H9 (cell line): ENCODE measurements around the gene NBEA. TPM values are rescaled to one million over a fixed set of nuclear protein-coding genes. Genes with fewer than 3 reads are reported as not detected.

ENCODE experiments used
- DNase-seq: peaks from one replicate; pipeline ENCODE4 v3.0.0-alpha.2; 2017
- H2AFZ ChIP-seq: one replicate; pipeline ENCODE4 v1.6.1; 2013; ENCODE audit warnings: mild to moderate bottlenecking, low read length, control low read depth, moderate library complexity
- H2AK5ac ChIP-seq: 2 replicates; pipeline ENCODE4 v1.6.1; 2013; ENCODE audit warnings: low read length, control low read depth, mixed read lengths; ENCODE audit not compliant: insufficient read length
- H2BK120ac ChIP-seq: one replicate; pipeline ENCODE4 v1.6.1; 2013; ENCODE audit warnings: low read depth, mild to moderate bottlenecking, low read length, control low read depth, inconsistent platforms; ENCODE audit not compliant: poor library complexity, severe bottlenecking
- H2BK12ac ChIP-seq: 2 replicates; pipeline ENCODE4 v1.6.1; 2013; ENCODE audit warnings: low read length, control low read depth, mixed read lengths, low read depth; ENCODE audit not compliant: insufficient read length
- H2BK15ac ChIP-seq: 2 replicates; pipeline ENCODE4 v1.6.1; 2013; ENCODE audit warnings: low read depth, low read length, control low read depth
- H2BK20ac ChIP-seq: one replicate; pipeline ENCODE4 v1.6.1; 2013; ENCODE audit warnings: low read depth, mild to moderate bottlenecking, low read length, control low read depth, inconsistent platforms; ENCODE audit not compliant: poor library complexity, severe bottlenecking
- H2BK5ac ChIP-seq: 2 replicates; pipeline ENCODE4 v1.6.1; 2013; ENCODE audit warnings: low read length, control low read depth, mixed read lengths; ENCODE audit not compliant: insufficient read length
- H3K14ac ChIP-seq: 2 replicates; pipeline ENCODE4 v1.6.1; 2013; ENCODE audit warnings: low read length, control low read depth; ENCODE audit not compliant: insufficient read depth
- H3K18ac ChIP-seq: 2 replicates; pipeline ENCODE4 v1.6.1; 2013; ENCODE audit warnings: low read depth, mild to moderate bottlenecking, mixed read lengths, low read length, control low read depth; ENCODE audit not compliant: insufficient read length
- H3K23ac ChIP-seq: 2 replicates; pipeline ENCODE4 v1.6.1; 2013; ENCODE audit warnings: low read length, control low read depth, mixed read lengths, low read depth; ENCODE audit not compliant: insufficient read length
- H3K23me2 ChIP-seq: 2 replicates; pipeline ENCODE4 v1.6.1; 2013; ENCODE audit warnings: low read depth, mild to moderate bottlenecking, mixed read lengths, low read length, control low read depth; ENCODE audit not compliant: insufficient read length, poor library complexity, severe bottlenecking
- H3K27ac ChIP-seq: 2 replicates; pipeline ENCODE4 v1.5.1; 2013; ENCODE audit warnings: low read length, control low read depth, mixed read lengths, low read depth; ENCODE audit not compliant: insufficient read length
- H3K27me3 ChIP-seq: 2 replicates; pipeline ENCODE4 v1.6.1; 2013; ENCODE audit warnings: low read length, control low read depth, inconsistent platforms; ENCODE audit not compliant: insufficient read depth
- H3K4ac ChIP-seq: 2 replicates; pipeline ENCODE4 v1.6.1; 2013; ENCODE audit warnings: low read depth, mild to moderate bottlenecking, control low read depth, inconsistent platforms, low read length, moderate library complexity
- H3K4me1 ChIP-seq: 2 replicates; pipeline ENCODE4 v1.6.1; 2013; ENCODE audit warnings: low read length, control low read depth, inconsistent platforms; ENCODE audit not compliant: insufficient read depth
- H3K4me2 ChIP-seq: 2 replicates; pipeline ENCODE4 v1.6.1; 2013; ENCODE audit warnings: low read length, control low read depth, mixed read lengths; ENCODE audit not compliant: insufficient read length, insufficient read depth
- H3K56ac ChIP-seq: 2 replicates; pipeline ENCODE4 v1.6.1; 2013; ENCODE audit warnings: low read depth, mild to moderate bottlenecking, mixed read lengths, low read length, control low read depth; ENCODE audit not compliant: insufficient read length
- H3K79me1 ChIP-seq: 2 replicates; pipeline ENCODE4 v1.6.1; 2013; ENCODE audit warnings: low read depth, mild to moderate bottlenecking, moderate library complexity, low read length, control low read depth, inconsistent platforms; ENCODE audit not compliant: insufficient read depth, poor library complexity, severe bottlenecking
- H3K79me2 ChIP-seq: 2 replicates; pipeline ENCODE4 v1.6.1; 2013; ENCODE audit warnings: low read length, control low read depth, inconsistent platforms; ENCODE audit not compliant: insufficient read depth
- H3K9ac ChIP-seq: 2 replicates; pipeline ENCODE4 v1.6.1; 2013; ENCODE audit warnings: low read length, control low read depth, mixed read lengths; ENCODE audit not compliant: insufficient read length; ENCODE audit errors: extremely low read depth
- H3K9me3 ChIP-seq: one replicate; pipeline ENCODE4 v1.6.1; 2013; ENCODE audit warnings: low read depth, low read length, inconsistent platforms; ENCODE audit not compliant: control insufficient read depth
- H3T11ph ChIP-seq: one replicate; pipeline ENCODE4 v1.6.1; 2013; ENCODE audit warnings: mild to moderate bottlenecking, low read length, control low read depth, inconsistent platforms
- H4K20me1 ChIP-seq: one replicate; pipeline ENCODE4 v1.6.1; 2013; ENCODE audit not compliant: control insufficient read depth, insufficient read length, insufficient read depth
- H4K5ac ChIP-seq: 2 replicates; pipeline ENCODE4 v1.6.1; 2013; ENCODE audit warnings: low read depth, mild to moderate bottlenecking, mixed read lengths, low read length, control low read depth; ENCODE audit not compliant: insufficient read length
- H4K8ac ChIP-seq: replicated peaks from 2 replicates; pipeline ENCODE4 v1.6.1; 2013; ENCODE audit warnings: low read length, control low read depth, mixed read lengths, low read depth; ENCODE audit not compliant: insufficient read length
- H4K91ac ChIP-seq: 2 replicates; pipeline ENCODE4 v1.6.1; 2013; ENCODE audit warnings: low read depth, mild to moderate bottlenecking, moderate library complexity, mixed read lengths, low read length, control low read depth; ENCODE audit not compliant: insufficient read length
- H3K27ac Mint-ChIP-seq, 3 experiments: 2 replicates in 2 of 3; 3 replicates in 1 of 3; pipeline ENCODE4 v1.8.0; 2020 to 2021; ENCODE audit warnings: mixed read lengths in 3 of 3, mild to moderate bottlenecking in 1 of 3, moderate library complexity in 1 of 3
- H3K27me3 Mint-ChIP-seq: 2 replicates; pipeline ENCODE4 v1.8.0; 2021; ENCODE audit warnings: low read depth, mild to moderate bottlenecking, moderate library complexity, mixed read lengths
- H3K36me3 Mint-ChIP-seq, 3 experiments: 2 replicates in 2 of 3; 3 replicates in 1 of 3; pipeline ENCODE4 v1.8.0; 2020 to 2021; ENCODE audit warnings: low read depth in 3 of 3, mixed read lengths in 3 of 3; ENCODE audit not compliant: insufficient read depth in 1 of 3
- H3K4me1 Mint-ChIP-seq, 2 experiments: 2 replicates each; pipeline ENCODE4 v1.8.0; 2020; ENCODE audit warnings: mixed read lengths in 2 of 2
- H3K4me3 Mint-ChIP-seq, 2 experiments: 2 replicates in 1 of 2; 3 replicates in 1 of 2; pipeline ENCODE4 v1.8.0; 2020 to 2021; ENCODE audit warnings: mild to moderate bottlenecking in 2 of 2, mixed read lengths in 2 of 2, moderate library complexity in 1 of 2
- H3K9me3 Mint-ChIP-seq, 2 experiments: 2 replicates in 1 of 2; 3 replicates in 1 of 2; pipeline ENCODE4 v1.8.0; 2020; ENCODE audit warnings: mild to moderate bottlenecking in 2 of 2, mixed read lengths in 2 of 2, moderate library complexity in 1 of 2
- total RNA-seq: library from RNA; stranded (reverse); gene quantifications from 2 replicates; pipeline ENCODE4 v1.2.1, GENCODE V29; 2021
- TF ChIP-seq, protein P1 (sequence below): fragments of 200-600 bp; sonication (generic); conservative IDR thresholded peaks from 3 replicates; pipeline ENCODE4 v1.8.0; 2021; ENCODE audit warnings: antibody characterized with exemption, mild to moderate bottlenecking

Gene NBEA
- total RNA-seq, 1 experiment from 2014 or later = 17.3 TPM

GRCh38 chr13:35293579-35294226 is 351.6 kb downstream of the NBEA start:
- Histone ChIP-seq H3K9ac (no peak overlapping the region), H4K8ac (no peak overlapping the region), H3K14ac (no peak overlapping the region), H3T11ph (no peak overlapping the region), H4K5ac (no peak overlapping the region), H3K23me2 (no peaks in the 10 kb centered on the region), H3K27me3 (no peaks in the 10 kb centered on the region), H3K18ac (no peak overlapping the region), H3K79me1 (no peaks in the 10 kb centered on the region), H2BK120ac (no peak overlapping the region), H3K27ac (no peak overlapping the region), H3K4me2 (no peak overlapping the region), H2AK5ac (no peak overlapping the region), H4K91ac (no peak overlapping the region), H2BK5ac (no peak overlapping the region), H3K9me3 (no peaks in the 10 kb centered on the region), H2BK12ac (no peak overlapping the region), H3K4ac (no peak overlapping the region), H3K4me1 (no peaks in the 10 kb centered on the region), H2BK15ac (no peak overlapping the region), H3K23ac (no peak overlapping the region), H3K79me2 (no peaks in the 10 kb centered on the region), H4K20me1 (no peaks in the 10 kb centered on the region), H2BK20ac (no peak overlapping the region), H2AFZ (no peak overlapping the region), H3K56ac (no peak overlapping the region)
- Mint-ChIP-seq H3K9me3 (no peaks in the 10 kb centered on the region), H3K4me1 (peaks cover 0 to 2% of the 10 kb centered on the region in 2 experiments; a peak in 2 of 4 replicates), H3K27ac (no peak overlapping the region), H3K36me3 (no peaks in the 10 kb centered on the region), H3K27me3 (no peaks in the 10 kb centered on the region), H3K4me3 (no peak overlapping the region)
- no peak for DNase-seq
- TF ChIP-seq, protein P1, sequence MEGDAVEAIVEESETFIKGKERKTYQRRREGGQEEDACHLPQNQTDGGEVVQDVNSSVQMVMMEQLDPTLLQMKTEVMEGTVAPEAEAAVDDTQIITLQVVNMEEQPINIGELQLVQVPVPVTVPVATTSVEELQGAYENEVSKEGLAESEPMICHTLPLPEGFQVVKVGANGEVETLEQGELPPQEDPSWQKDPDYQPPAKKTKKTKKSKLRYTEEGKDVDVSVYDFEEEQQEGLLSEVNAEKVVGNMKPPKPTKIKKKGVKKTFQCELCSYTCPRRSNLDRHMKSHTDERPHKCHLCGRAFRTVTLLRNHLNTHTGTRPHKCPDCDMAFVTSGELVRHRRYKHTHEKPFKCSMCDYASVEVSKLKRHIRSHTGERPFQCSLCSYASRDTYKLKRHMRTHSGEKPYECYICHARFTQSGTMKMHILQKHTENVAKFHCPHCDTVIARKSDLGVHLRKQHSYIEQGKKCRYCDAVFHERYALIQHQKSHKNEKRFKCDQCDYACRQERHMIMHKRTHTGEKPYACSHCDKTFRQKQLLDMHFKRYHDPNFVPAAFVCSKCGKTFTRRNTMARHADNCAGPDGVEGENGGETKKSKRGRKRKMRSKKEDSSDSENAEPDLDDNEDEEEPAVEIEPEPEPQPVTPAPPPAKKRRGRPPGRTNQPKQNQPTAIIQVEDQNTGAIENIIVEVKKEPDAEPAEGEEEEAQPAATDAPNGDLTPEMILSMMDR = no peak
